Panc1 (cell line): ENCODE data around the gene BMAL1.

ENCODE experiments used
- CTCF ChIP-seq: fragments of 450-650 bp; IDR thresholded peaks from 2 replicates; pipeline ENCODE4 v1.5.1; 2017; ENCODE audit warnings: mild to moderate bottlenecking
- SIN3A ChIP-seq: IDR thresholded peaks from 2 replicates; pipeline ENCODE4 v1.6.1; 2012; ENCODE audit warnings: low read depth, mild to moderate bottlenecking, low read length, moderate library complexity, borderline replicate concordance; ENCODE audit not compliant: insufficient read depth

- TF ChIP-seq CTCF (no peak), SIN3A (no peak)
Measured at GRCh38 chr11:13338427-13339069, 61.0 kb downstream of the BMAL1 start.
